Mammary epithelial cell (primary cell): ENCODE data around the gene EMCN.

Experiments
- CTCF ChIP-seq, 2 donors: IDR thresholded peaks in 1 of 2; conservative IDR thresholded peaks in 1 of 2; 2 replicates each; pipeline ENCODE4 v1.5.1; 2011 to 2012; ENCODE audit warnings: inconsistent platforms in 2 of 2, low read length in 2 of 2, mild to moderate bottlenecking in 2 of 2, control low read depth in 1 of 2, low read depth in 1 of 2; ENCODE audit not compliant: insufficient read depth in 1 of 2; ENCODE audit errors: extremely low read depth in 1 of 2
- EZH2 ChIP-seq: IDR thresholded peaks from 2 replicates; pipeline ENCODE4 v1.6.1; 2012; ENCODE audit warnings: low read length, inconsistent platforms, borderline replicate concordance

GRCh38 chr4:100391863-100392262, 126.0 kb downstream of the EMCN start:
- TF ChIP-seq CTCF (conservative IDR thresholded peaks at IDR 0.05 in 1 of 2, IDR thresholded peaks at IDR 0.05 in 1 of 2; ENCODE audit: extremely low read depth in 1 of 2, insufficient read depth in 1 of 2, low read depth in 1 of 2, low read length in 2 of 2) (no peak), EZH2 (no peak)
